ENCODE data around the gene COPS2.
A peak's percentile ranks its signal among the peaks of the same experiment; 100 is the strongest.
"Not testable (repeated sequence)": the region's sequence is repeated elsewhere in the genome, so short reads cannot be mapped to it uniquely, and the experiment has no call there.

Gene COPS2

GRCh38 chr15:49103002-49103401, 52.4 kb downstream of the COPS2 start:
- DNase-seq (ENCODE audit: low read depth, low spot score), result no peak

- no peak for DNase-seq (ENCODE audit: low read depth, low spot score)
These were observed 53.9 kb downstream of the COPS2 start for GRCh38 chr15:49101536-49101935.

- DNase-seq (ENCODE audit: low read depth, low spot score), result no peak
These were observed 59.2 kb downstream of the COPS2 start for GRCh38 chr15:49096090-49096750.

- DNase-seq (ENCODE audit: low read depth, low spot score), result no peak
These were observed 60.5 kb downstream of the COPS2 start for GRCh38 chr15:49094923-49095322.

GRCh38 chr15:49093252-49094105, 61.9 kb downstream of the COPS2 start:
- no peak for DNase-seq (ENCODE audit: low read depth, low spot score)

- no peak for DNase-seq (ENCODE audit: low read depth, low spot score)
These were observed 66.4 kb downstream of the COPS2 start for GRCh38 chr15:49088996-49089395.

- no peak for DNase-seq (ENCODE audit: low read depth, low spot score)
These were observed 69.5 kb downstream of the COPS2 start for GRCh38 chr15:49085696-49086459.

GRCh38 chr15:49084285-49084570, 71.2 kb downstream of the COPS2 start:
- DNase-seq (ENCODE audit: low read depth, low spot score), result no peak

GRCh38 chr15:49083401-49084284, 71.8 kb downstream of the COPS2 start:
- no peak for DNase-seq (ENCODE audit: low read depth, low spot score)

GRCh38 chr15:49082960-49083359, 72.4 kb downstream of the COPS2 start:
- peak; percentile 32 for DNase-seq (ENCODE audit: low read depth, low spot score)

GRCh38 chr15:49079340-49080039, 75.9 kb downstream of the COPS2 start:
- DNase-seq (ENCODE audit: low read depth, low spot score), result no peak

- DNase-seq (ENCODE audit: low read depth, low spot score), result no peak
These were observed 79.5 kb downstream of the COPS2 start for GRCh38 chr15:49075881-49076280.

GRCh38 chr15:49074589-49075287, 80.7 kb downstream of the COPS2 start:
- not testable (repeated sequence) for DNase-seq (ENCODE audit: low read depth, low spot score)
